GM21717 (cell line): ENCODE measurements around the gene SLC25A28.

Experiments used
- ATAC-seq: cut with Tn5 transposase; IDR thresholded peaks from one replicate; pipeline ENCODE4 v1.9.1; 2021; ENCODE audit warnings: mild to moderate bottlenecking, moderate library complexity; ENCODE audit not compliant: unreplicated experiment

SLC25A28 gene

DNA sequence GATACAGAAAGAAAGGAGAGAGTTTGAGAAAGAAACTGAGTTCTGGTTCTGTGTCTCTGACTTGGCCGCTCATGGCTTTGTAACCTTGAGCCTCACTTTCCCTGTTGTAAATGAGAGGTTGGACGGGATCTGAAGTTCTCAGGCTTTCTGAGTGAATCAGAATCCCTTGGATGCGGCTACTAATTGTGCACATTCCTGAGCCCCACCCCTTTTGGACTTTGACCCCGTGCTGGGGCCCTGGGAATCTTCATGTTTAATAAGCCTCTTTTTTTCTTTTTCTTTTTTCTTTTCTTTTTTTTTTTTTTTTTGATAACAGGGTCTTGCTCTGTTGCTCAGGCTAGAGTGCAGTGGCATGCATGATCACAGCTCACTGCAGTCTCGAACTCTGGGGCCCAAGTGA is 26.9 kb downstream of the SLC25A28 start:
- no peak for ATAC-seq

DNA sequence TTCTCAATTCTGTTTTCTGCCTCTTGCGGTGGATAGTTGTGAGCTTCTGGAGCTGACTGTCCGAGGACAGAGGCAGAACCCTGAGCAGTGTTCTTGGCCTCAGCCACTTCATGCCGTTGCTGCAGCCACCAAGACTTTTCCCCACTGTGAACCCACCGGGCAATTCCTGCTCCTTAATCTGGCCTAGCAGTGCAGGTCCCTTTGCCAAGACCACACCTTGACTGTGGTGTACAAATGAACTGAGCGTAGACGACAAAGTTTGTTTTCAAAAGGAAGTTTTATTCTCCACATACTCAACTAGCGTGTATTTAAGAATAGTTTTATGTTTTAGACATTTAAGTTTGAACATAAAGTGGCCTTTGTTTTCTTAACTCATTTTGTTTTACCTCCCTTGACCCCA is 29.4 kb downstream of the SLC25A28 start:
- no peak for ATAC-seq

DNA sequence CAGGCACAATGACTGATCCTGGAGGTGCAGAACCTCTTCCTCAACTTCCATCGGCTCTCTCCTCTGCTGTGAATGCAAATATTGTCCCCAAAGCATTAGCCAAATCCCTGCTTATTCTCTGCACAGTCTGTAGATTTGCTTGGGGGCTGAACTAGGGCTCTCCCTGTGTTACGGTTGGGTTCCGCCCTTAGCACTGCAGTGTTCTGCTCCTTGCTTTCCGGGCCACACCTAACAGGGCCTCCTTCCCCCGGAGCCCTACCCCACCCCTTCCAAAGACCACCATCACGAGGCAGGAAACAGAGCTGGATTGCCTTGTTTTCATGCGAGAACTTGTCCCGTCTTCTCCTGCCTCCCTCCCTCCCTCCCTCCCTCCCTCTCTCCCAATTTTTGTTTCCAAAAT is 36.6 kb downstream of the SLC25A28 start:
- no peak for ATAC-seq

DNA sequence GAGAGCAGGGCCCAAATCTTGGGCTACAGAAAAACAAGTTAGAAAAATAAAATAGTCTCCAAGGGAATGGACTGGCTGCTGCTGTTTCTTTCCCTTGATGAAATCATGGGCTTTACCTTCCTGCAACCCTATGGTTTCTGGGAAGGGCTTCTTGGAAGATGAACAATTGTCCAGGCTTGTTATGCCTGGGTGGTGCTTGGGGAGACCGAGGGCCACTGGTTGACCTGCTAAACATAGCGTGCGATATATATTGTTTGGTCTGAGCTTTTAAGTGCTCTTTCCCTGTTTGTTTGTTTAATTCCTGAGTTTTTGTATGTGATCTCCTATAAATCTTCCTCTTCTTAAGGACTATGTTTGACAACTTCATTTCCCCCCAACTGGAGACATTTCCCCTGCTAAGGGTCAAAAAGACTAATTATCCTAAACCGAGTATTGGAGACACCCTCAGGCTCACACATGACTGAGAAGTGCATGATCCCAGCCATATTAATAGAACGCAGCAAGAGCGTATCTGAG is 37.9 kb downstream of the SLC25A28 start:
- ATAC-seq = no peak

DNA sequence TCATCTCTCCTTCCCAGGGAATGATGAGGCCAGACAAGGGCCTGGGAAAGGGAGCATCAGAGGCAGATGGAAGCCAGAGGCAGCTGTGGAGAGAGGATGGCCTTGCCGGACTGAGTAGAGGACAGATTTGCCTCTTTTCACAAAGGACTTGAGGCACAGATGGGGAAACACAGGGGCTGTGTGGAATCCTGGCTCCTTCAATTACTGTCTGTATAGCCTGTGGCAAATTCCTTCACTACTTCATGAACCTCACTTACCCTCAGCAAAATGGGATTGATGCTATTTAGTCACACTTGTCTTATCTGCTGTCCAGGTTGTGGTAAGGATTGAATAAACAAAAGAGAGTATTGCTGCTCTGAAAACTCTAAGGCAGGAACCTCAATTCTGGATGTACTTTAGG is 40.3 kb downstream of the SLC25A28 start:
- ATAC-seq = no peak

DNA sequence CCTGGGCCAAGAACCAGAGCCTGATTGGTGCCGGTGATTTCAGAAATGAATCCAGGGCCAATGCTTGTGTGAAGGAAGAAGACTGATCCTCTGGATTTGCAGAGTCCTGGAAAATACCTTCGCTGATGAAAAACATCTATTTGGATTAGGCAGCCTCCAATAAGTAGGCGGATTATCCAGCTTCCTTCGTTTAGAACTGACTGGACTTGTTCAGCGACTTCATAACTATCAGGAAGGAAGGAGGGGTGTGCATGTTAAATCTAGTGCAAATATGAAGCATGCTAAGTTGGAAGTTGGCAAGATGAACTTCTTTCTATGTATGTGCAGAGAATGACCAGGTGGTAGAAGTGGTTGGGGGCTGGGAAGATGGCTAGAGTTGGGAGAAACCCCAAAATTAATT is 46.4 kb downstream of the SLC25A28 start:
- ATAC-seq = no peak

DNA sequence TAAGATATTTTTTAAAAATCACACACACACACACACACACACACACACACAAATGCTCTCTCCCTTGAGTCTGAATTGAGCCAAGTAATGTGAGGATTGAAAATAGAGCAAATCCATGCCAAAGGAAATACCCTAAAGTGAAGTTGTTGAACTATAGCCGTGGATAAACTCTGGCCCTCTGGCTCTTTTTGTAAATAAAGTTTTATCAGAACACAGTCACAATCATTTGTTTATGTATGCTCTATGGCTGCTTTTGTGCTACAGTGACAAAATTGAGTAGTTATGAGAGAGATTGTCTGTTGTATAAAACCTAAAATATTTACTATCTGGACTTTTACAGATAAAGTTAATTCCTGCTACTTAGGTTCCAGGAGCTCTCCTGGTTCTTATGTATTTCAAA is 48.4 kb downstream of the SLC25A28 start:
- ATAC-seq = no peak

DNA sequence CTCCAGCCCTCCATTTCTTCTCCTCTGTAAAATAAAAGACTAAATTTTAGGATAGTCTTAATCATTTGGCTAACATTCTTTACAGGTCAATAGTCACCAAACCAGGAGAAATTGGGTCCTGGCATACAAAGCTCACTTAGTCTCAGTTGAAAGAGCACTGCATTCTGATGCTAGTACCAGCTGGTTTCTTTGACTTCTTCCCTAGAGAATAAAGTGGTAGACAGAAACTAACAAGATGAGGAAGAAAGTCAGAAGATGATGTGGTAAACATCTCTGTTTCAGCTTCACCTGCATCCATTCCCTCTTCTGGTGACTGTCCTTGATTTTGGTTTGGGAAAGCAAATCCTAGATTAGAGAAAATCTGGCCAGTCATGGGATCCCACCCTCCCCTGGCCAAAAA is 50.3 kb downstream of the SLC25A28 start:
- ATAC-seq = no peak

DNA sequence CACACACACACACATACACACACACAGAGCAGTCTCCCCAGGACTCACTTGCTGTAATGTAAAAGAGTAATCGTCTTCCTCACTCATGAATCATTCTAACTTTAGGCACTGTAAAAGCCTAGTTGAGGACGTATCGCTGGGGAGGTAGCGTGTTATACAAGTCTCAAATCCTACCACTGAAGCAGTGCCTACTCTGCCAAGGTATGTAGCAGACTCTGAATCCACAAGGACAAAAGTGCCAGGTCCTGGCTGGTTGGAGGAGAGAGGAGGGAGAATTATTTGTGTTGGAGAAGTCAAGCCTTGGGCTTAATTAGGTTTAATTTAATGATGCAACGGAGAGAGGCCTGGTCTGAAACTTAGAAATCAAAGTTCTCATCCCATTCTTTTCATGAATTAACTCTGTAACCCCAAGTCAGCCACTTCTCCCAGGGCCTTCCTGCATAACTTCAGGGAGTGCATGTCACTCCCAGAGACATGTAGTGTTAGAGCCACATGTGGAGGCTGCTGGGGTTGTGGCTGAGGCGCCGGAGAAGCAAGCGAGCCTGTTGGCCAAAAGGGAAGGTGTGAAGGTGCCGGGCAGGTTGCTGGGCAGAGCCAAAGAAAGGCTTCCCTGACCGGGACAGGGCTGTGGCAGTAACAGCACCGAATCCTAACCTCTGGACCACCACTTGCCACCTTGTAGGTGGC is 50.8 kb downstream of the SLC25A28 start:
- ATAC-seq = no peak

DNA sequence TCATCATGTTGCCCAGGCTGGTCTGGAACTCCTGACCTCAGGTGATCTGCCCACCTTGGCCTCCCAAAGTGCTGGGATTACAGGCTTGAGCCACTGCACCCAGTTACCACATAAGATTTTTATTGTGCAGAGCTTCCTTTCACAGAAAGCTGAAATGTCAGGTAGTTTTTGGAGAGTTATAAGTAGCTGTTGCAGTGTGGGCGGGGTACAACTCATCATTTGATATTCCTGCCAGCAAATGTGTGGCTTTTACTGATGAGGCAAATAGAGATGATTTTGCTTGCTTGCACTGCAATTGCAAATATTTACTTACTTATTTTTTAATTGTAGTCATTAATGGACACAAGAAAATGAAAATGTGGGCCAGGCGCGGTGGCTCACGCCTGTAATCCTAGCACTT is 55.1 kb downstream of the SLC25A28 start:
- no peak for ATAC-seq

DNA sequence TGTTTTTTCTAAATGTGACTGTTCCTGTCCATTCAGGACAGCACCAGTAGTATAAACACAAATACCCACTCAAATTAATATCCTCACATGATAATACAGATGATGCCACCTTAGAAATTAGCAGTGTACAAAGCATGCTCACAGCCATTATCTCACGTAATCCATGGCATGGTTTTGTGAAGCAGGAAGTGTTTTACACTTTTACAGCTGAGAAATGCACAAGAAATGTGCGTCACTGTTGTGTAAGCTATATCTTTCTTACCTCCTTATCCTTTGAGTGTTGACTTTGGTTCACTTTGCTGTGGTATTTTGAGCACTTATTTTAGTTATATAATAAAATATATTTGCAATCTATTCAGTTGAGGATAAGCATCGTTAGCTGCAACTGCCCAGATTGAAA is 55.9 kb downstream of the SLC25A28 start:
- ATAC-seq = no peak

DNA sequence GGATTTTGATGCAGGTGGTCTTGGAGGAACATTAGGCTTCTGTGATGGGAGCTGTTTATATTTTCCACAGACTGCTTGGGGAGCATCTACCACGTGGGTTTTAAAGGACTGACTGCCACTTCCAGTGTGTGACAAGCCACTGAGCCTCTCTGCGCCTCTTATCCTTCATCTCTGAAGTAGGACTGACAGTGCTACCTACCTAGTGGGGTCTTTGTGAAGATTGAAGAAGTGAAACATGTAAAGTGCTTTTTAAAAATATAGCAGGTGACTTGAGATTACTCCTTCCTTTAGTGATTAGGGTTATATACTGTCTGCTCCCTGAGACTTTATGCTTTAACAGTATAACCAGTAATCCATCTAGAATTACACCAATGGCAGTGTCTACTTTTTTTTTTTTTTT is 57.6 kb downstream of the SLC25A28 start:
- ATAC-seq = no peak
